HEK293 (cell line): ENCODE data around the gene PHLDB1.
A peak's percentile ranks its signal among the peaks of the same experiment; 100 is the strongest.

Source experiments
- ATF2 ChIP-seq: fragments of 450-650 bp; formaldehyde crosslinking; IDR thresholded peaks from 2 replicates; pipeline ENCODE4 v1.5.1; 2016; ENCODE audit warnings: missing biosample characterization, missing genetic modification characterization, low read depth
- GLI2 ChIP-seq: fragments of 450-650 bp; formaldehyde crosslinking; IDR thresholded peaks from 2 replicates; pipeline ENCODE4; 2017; ENCODE audit warnings: missing biosample characterization, missing genetic modification characterization, low read depth, borderline replicate concordance
- HOXD13 ChIP-seq: sonication (generic); formaldehyde crosslinking; IDR thresholded peaks from 2 replicates; pipeline ENCODE4 v1.8.0; 2022; ENCODE audit warnings: missing genetic modification reagents, borderline replicate concordance
- MEIS1 ChIP-seq: sonication (generic); formaldehyde crosslinking; IDR thresholded peaks from 2 replicates; pipeline ENCODE4 v1.8.1; 2022; ENCODE audit warnings: missing genetic modification reagents, mild to moderate bottlenecking, borderline replicate concordance
- MZF1 ChIP-seq: fragments of 450-650 bp; formaldehyde crosslinking; IDR thresholded peaks from 2 replicates; pipeline ENCODE4 v1.5.1; 2017; ENCODE audit warnings: missing biosample characterization, missing genetic modification characterization, borderline replicate concordance
- PATZ1 ChIP-seq: fragments of 450-650 bp; formaldehyde crosslinking; IDR thresholded peaks from 2 replicates; pipeline ENCODE4 v1.5.1; 2016; ENCODE audit warnings: missing biosample characterization, missing genetic modification characterization
- PRDM1 ChIP-seq: fragments of 450-650 bp; formaldehyde crosslinking; IDR thresholded peaks from 2 replicates; pipeline ENCODE4; 2016; ENCODE audit warnings: missing biosample characterization, missing genetic modification characterization
- PRDM6 ChIP-seq: fragments of 450-650 bp; formaldehyde crosslinking; IDR thresholded peaks from 2 replicates; pipeline ENCODE4 v1.5.1; 2017; ENCODE audit warnings: missing biosample characterization, missing genetic modification characterization
- YY1 ChIP-seq: fragments of 450-650 bp; formaldehyde crosslinking; IDR thresholded peaks from 2 replicates; pipeline ENCODE4 v1.5.1; 2018; ENCODE audit warnings: missing biosample characterization, missing genetic modification characterization
- ZBTB21 ChIP-seq: fragments of 450-650 bp; formaldehyde crosslinking; IDR thresholded peaks from 2 replicates; pipeline ENCODE4 v1.5.1; 2017; ENCODE audit warnings: missing biosample characterization, missing genetic modification characterization
- ZBTB48 ChIP-seq: fragments of 450-650 bp; formaldehyde crosslinking; IDR thresholded peaks from 2 replicates; pipeline ENCODE4 v1.5.1; 2016; ENCODE audit warnings: missing biosample characterization, missing genetic modification characterization
- ZBTB49 ChIP-seq: fragments of 450-650 bp; formaldehyde crosslinking; IDR thresholded peaks from 2 replicates; pipeline ENCODE4 v1.5.1; 2016; ENCODE audit warnings: missing biosample characterization, missing genetic modification characterization, low read depth
- ZNF112 ChIP-seq: fragments of 450-650 bp; formaldehyde crosslinking; IDR thresholded peaks from 2 replicates; pipeline ENCODE4 v1.5.0; 2017; ENCODE audit warnings: missing biosample characterization, missing genetic modification characterization
- ZNF114 ChIP-seq: fragments of 450-650 bp; formaldehyde crosslinking; IDR thresholded peaks from 2 replicates; pipeline ENCODE4 v1.5.0; 2017; ENCODE audit warnings: missing biosample characterization, missing genetic modification characterization
- ZNF132 ChIP-seq: fragments of 450-650 bp; formaldehyde crosslinking; IDR thresholded peaks from 2 replicates; pipeline ENCODE4 v1.5.1; 2017; ENCODE audit warnings: missing biosample characterization, missing genetic modification characterization, borderline replicate concordance
- ZNF16 ChIP-seq: fragments of 450-650 bp; formaldehyde crosslinking; IDR thresholded peaks from 2 replicates; pipeline ENCODE4 v1.5.1; 2016; ENCODE audit warnings: low read depth, missing biosample characterization, missing genetic modification characterization
- ZNF184 ChIP-seq: fragments of 450-650 bp; IDR thresholded peaks from 2 replicates; pipeline ENCODE4 v1.5.1; 2018; ENCODE audit warnings: missing biosample characterization, mild to moderate bottlenecking, missing genetic modification characterization
- ZNF335 ChIP-seq: fragments of 450-650 bp; formaldehyde crosslinking; conservative IDR thresholded peaks from 2 replicates; pipeline ENCODE4 v1.5.1; 2016; ENCODE audit warnings: missing biosample characterization, missing genetic modification characterization
- ZNF391 ChIP-seq: fragments of 450-650 bp; formaldehyde crosslinking; IDR thresholded peaks from 2 replicates; pipeline ENCODE4 v1.5.1; 2016; ENCODE audit warnings: low read depth, missing biosample characterization, missing genetic modification characterization, borderline replicate concordance
- ZNF398 ChIP-seq: fragments of 450-650 bp; formaldehyde crosslinking; IDR thresholded peaks from 2 replicates; pipeline ENCODE4 v1.5.1; 2017; ENCODE audit warnings: missing biosample characterization, missing genetic modification characterization
- ZNF518A ChIP-seq: fragments of 450-650 bp; formaldehyde crosslinking; conservative IDR thresholded peaks from 2 replicates; pipeline ENCODE4 v1.5.1; 2016; ENCODE audit warnings: low read depth, missing biosample characterization, missing genetic modification characterization
- ZNF521 ChIP-seq: fragments of 450-650 bp; formaldehyde crosslinking; IDR thresholded peaks from 2 replicates; pipeline ENCODE4 v1.5.1; 2017; ENCODE audit warnings: missing biosample characterization, mild to moderate bottlenecking, missing genetic modification characterization
- ZNF747 ChIP-seq: fragments of 450-650 bp; formaldehyde crosslinking; IDR thresholded peaks from 2 replicates; pipeline ENCODE4 v1.5.1; 2016; ENCODE audit warnings: missing biosample characterization, missing genetic modification characterization
- ZNF792 ChIP-seq: fragments of 450-650 bp; formaldehyde crosslinking; IDR thresholded peaks from 2 replicates; pipeline ENCODE4 v1.5.1; 2016; ENCODE audit warnings: missing biosample characterization, missing genetic modification characterization

Gene PHLDB1

GRCh38 chr11:118572061-118572980, 35.1 kb upstream of the PHLDB1 start, which contains the start of gene ARCN1 (continued):
- no peak for TF ChIP-seq PRDM6 (tag by site-specific recombination)
- 0 out of 2 replicates have a peak, but pooled peaks have one; percentile 30 for TF ChIP-seq ZBTB21 (tag by site-specific recombination)
- peak; percentile 8; the same call in 1 of the 2 replicates for TF ChIP-seq ZNF518A (tag by site-specific recombination)
- TF ChIP-seq PATZ1 (tag by site-specific recombination): peak; percentile 57
- TF ChIP-seq ZNF747 (tag by site-specific recombination): no peak
- no peak for TF ChIP-seq MZF1 (tag by site-specific recombination)
- no peak for TF ChIP-seq ZNF16 (tag by site-specific recombination)
- no peak for TF ChIP-seq ZNF112 (tag by site-specific recombination)
- no peak for TF ChIP-seq PRDM1 (tag by site-specific recombination)
- no peak for TF ChIP-seq ATF2 (tag by site-specific recombination)
- TF ChIP-seq ZNF114 (tag by site-specific recombination): no peak
- no peak for TF ChIP-seq ZNF184 (tag by site-specific recombination)
- TF ChIP-seq ZNF521 (tag by site-specific recombination): no peak
- TF ChIP-seq ZBTB49 (tag by site-specific recombination): no peak
- TF ChIP-seq ZNF391: no peak
- TF ChIP-seq HOXD13 (CRISPR knock-in tag): no peak
- no peak for TF ChIP-seq ZNF398 (tag by site-specific recombination)
- TF ChIP-seq MEIS1 (CRISPR knock-in tag): no peak
- TF ChIP-seq ZNF792 (tag by site-specific recombination): no peak
- TF ChIP-seq ZBTB48 (tag by site-specific recombination): peak; percentile 87
- TF ChIP-seq ZNF132 (tag by site-specific recombination): no peak
- no peak for TF ChIP-seq GLI2
- TF ChIP-seq YY1 (tag by site-specific recombination): peak; percentile 40; the same call in 1 of the 2 replicates
- peak; percentile 61 for TF ChIP-seq ZNF335 (tag by site-specific recombination)
